Natural killer cell (primary cell): ENCODE data around the gene DMBT1. TPM values are rescaled to one million over a fixed set of nuclear protein-coding genes. Genes with fewer than 3 reads are reported as not detected.

ENCODE experiments used
- ATAC-seq, 3 donors: fragments of 150-1000 bp in 2 of 3; fragments of 200-7000 bp in 1 of 3; cut with Tn5 transposase; 1 replicate in 1 of 3; 2 replicates in 2 of 3; pipeline ENCODE4 v1.10.0; 2021; ENCODE audit warnings: mild to moderate bottlenecking in 2 of 3, moderate library complexity in 2 of 3
- DNase-seq, 2 donors: peaks; one replicate each; pipeline versions ENCODE4 v3.0.0 to v3.0.0-alpha.2; 2013 to 2021; ENCODE audit warnings: mixed read lengths in 1 of 2
- H3K27ac ChIP-seq: one replicate; pipeline ENCODE4 v1.5.1; 2013; ENCODE audit warnings: mild to moderate bottlenecking, low read length
- H3K27me3 ChIP-seq: one replicate; pipeline ENCODE4 v1.6.1; 2013; ENCODE audit warnings: low read length; ENCODE audit not compliant: control insufficient read depth, insufficient read depth
- H3K36me3 ChIP-seq: one replicate; pipeline ENCODE4 v1.6.1; 2013; ENCODE audit warnings: low read length; ENCODE audit not compliant: control insufficient read depth, insufficient read depth
- H3K4me1 ChIP-seq: one replicate; pipeline ENCODE4 v1.6.1; 2013; ENCODE audit warnings: low read length; ENCODE audit not compliant: control insufficient read depth, insufficient read depth
- H3K4me3 ChIP-seq: one replicate; pipeline ENCODE4 v1.5.1; 2013; ENCODE audit warnings: low read length
- H3K9me3 ChIP-seq: one replicate; pipeline ENCODE4 v1.6.1; 2013; ENCODE audit warnings: low read length; ENCODE audit not compliant: control insufficient read depth, insufficient read depth
- H3K27ac Mint-ChIP-seq, 2 donors: one replicate each; pipeline ENCODE4 v1.8.0; 2022; ENCODE audit warnings: mild to moderate bottlenecking in 2 of 2, mixed read lengths in 2 of 2, moderate library complexity in 1 of 2
- H3K27me3 Mint-ChIP-seq, 2 donors: one replicate each; pipeline ENCODE4 v1.8.0; 2022; ENCODE audit warnings: low read depth in 2 of 2, mixed read lengths in 2 of 2
- H3K36me3 Mint-ChIP-seq: one replicate; pipeline ENCODE4 v1.8.0; 2022; ENCODE audit warnings: mixed read lengths
- H3K4me1 Mint-ChIP-seq, 2 donors: one replicate each; pipeline ENCODE4 v1.8.0; 2022; ENCODE audit warnings: mixed read lengths in 2 of 2
- H3K4me3 Mint-ChIP-seq: one replicate; pipeline ENCODE4 v1.8.0; 2022; ENCODE audit warnings: mild to moderate bottlenecking, moderate library complexity, mixed read lengths
- H3K9me3 Mint-ChIP-seq, 2 donors: one replicate each; pipeline ENCODE4 v1.8.0; 2022; ENCODE audit warnings: mixed read lengths in 2 of 2
- WGBS: methylation state at CpG from one replicate; pipeline ENCODE4 v1.1.7; 2013; ENCODE audit warnings: missing lambda C conversion rate; ENCODE audit not compliant: insufficient coverage; 5-methylcytosine and 5-hydroxymethylcytosine counted together
- intact Hi-C: fragments of 100-400 bp; cut with micrococcal nuclease; formaldehyde crosslinking; loops from one replicate; pipeline ENCODE4 v1.14.2; 2022
- total RNA-seq, 4 donors: library from RNA; stranded (reverse); fragments of 120-200 nt in 1 of 4; gene quantifications; one replicate each; pipeline versions ENCODE4 v1.2.3 to v1.2.4, GENCODE V29; 2013 to 2022
- TF ChIP-seq, protein P1 (sequence below): fragments of 200-600 bp; IDR thresholded peaks from one replicate; pipeline ENCODE4 v1.8.0; 2022; ENCODE audit warnings: antibody characterized with exemption

DMBT1 gene
- total RNA-seq, 3 donors from 2014 or later (not counting 1 experiment from before 2014, with no cell fraction given): not detected

DNA sequence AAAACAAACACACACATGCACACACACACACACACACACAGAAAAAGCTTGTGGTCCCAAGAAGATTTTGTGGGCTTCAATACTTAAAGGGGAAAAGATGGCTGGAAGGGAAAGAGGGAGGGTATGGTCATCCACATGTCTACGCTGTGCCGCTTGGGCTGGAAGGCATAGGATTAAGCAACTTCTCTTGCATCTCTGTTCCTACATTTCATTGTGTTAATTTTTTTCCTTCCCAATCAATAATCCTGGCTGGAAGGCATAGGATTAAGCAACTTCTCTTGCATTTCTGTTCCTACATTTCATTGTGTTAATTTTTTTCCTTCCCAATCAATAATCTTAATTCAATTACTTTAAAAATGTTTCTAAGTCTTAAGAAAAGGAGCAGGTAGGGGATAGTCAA, 108.5 kb downstream of the DMBT1 start:
- H3K4me1 ChIP-seq: no peaks in the 10 kb centered on the region
- TF ChIP-seq, protein P1, sequence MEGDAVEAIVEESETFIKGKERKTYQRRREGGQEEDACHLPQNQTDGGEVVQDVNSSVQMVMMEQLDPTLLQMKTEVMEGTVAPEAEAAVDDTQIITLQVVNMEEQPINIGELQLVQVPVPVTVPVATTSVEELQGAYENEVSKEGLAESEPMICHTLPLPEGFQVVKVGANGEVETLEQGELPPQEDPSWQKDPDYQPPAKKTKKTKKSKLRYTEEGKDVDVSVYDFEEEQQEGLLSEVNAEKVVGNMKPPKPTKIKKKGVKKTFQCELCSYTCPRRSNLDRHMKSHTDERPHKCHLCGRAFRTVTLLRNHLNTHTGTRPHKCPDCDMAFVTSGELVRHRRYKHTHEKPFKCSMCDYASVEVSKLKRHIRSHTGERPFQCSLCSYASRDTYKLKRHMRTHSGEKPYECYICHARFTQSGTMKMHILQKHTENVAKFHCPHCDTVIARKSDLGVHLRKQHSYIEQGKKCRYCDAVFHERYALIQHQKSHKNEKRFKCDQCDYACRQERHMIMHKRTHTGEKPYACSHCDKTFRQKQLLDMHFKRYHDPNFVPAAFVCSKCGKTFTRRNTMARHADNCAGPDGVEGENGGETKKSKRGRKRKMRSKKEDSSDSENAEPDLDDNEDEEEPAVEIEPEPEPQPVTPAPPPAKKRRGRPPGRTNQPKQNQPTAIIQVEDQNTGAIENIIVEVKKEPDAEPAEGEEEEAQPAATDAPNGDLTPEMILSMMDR: no peak
- H3K27me3 ChIP-seq: no peaks in the 10 kb centered on the region
- no peak overlapping the region for H3K27ac Mint-ChIP-seq
- no peak overlapping the region for H3K27ac ChIP-seq
- DNase-seq: no peak
- no peaks in the 10 kb centered on the region for H3K36me3 Mint-ChIP-seq
- no peaks in the 10 kb centered on the region for H3K9me3 ChIP-seq
- ATAC-seq: no peak
- no peak overlapping the region for H3K4me3 Mint-ChIP-seq
- WGBS: no CpG with 5 or more reads among the region's 2 CpGs
- no peak overlapping the region for H3K4me3 ChIP-seq
- intact Hi-C loops: no loop called here
- no peaks in the 10 kb centered on the region for H3K36me3 ChIP-seq
- H3K4me1 Mint-ChIP-seq: no peaks in the 10 kb centered on the region
- peaks cover 2 to 26% of the 10 kb centered on the region in 2 donors for H3K27me3 Mint-ChIP-seq
- no peaks in the 10 kb centered on the region for H3K9me3 Mint-ChIP-seq

- no peaks in the 10 kb centered on the region for H3K9me3 Mint-ChIP-seq
- H3K4me1 Mint-ChIP-seq: no peaks in the 10 kb centered on the region
- WGBS: 63% methylated on average over 2 of the region's 2 CpGs
- Histone ChIP-seq H3K36me3 (no peaks in the 10 kb centered on the region), H3K4me3 (no peak overlapping the region), H3K4me1 (no peaks in the 10 kb centered on the region), H3K9me3 (no peaks in the 10 kb centered on the region), H3K27ac (no peak overlapping the region), H3K27me3 (no peaks in the 10 kb centered on the region)
- intact Hi-C loops: no loop called here
- DNase-seq (no peak), ATAC-seq (no peak)
- peaks cover 2 to 26% of the 10 kb centered on the region in 2 donors for H3K27me3 Mint-ChIP-seq
- H3K27ac Mint-ChIP-seq: no peak overlapping the region
- no peak overlapping the region for H3K4me3 Mint-ChIP-seq
- TF ChIP-seq, protein P1: no peak
- no peaks in the 10 kb centered on the region for H3K36me3 Mint-ChIP-seq
These were observed 109.3 kb downstream of the DMBT1 start for GRCh38 chr10:122669842-122670241.

GRCh38 chr10:122671355-122671754, 110.8 kb downstream of the DMBT1 start:
- H3K36me3 Mint-ChIP-seq: no peaks in the 10 kb centered on the region
- no peak for ATAC-seq
- Histone ChIP-seq H3K36me3 (no peaks in the 10 kb centered on the region), H3K27ac (no peak overlapping the region), H3K4me1 (no peaks in the 10 kb centered on the region), H3K4me3 (no peak overlapping the region), H3K9me3 (no peaks in the 10 kb centered on the region), H3K27me3 (no peaks in the 10 kb centered on the region)
- intact Hi-C loops: no loop called here
- no peak overlapping the region for H3K4me3 Mint-ChIP-seq
- no peak for DNase-seq
- H3K9me3 Mint-ChIP-seq: no peaks in the 10 kb centered on the region
- H3K27ac Mint-ChIP-seq: no peak overlapping the region
- whole genome bisulfite sequencing: 75% methylated on average over 3 of the region's 3 CpGs
- H3K4me1 Mint-ChIP-seq: no peaks in the 10 kb centered on the region
- TF ChIP-seq, protein P1: no peak
- H3K27me3 Mint-ChIP-seq: peaks cover 6 to 26% of the 10 kb centered on the region in 2 donors

DNA sequence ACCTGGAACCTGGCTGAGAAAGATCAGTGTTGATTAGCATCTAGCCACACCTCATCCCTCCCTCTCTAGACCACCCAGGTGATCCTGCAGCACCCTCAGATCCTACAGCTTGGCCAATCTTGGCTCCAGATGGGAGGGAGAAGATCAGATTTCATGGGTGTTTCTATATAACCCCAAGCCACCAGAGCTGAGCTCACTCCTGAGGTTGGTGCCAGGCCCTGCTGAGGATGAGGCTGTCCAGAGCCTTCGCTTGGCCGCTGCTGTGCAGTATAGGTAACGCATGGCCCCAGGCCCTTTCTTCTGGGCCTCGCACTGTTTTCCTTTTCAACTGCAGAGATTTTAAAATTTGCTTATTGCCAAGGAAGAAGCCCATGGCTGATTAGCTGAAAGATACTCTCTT, 112.1 kb downstream of the DMBT1 start:
- TF ChIP-seq, protein P1: no peak
- Mint-ChIP-seq H3K27me3 (peaks cover 9 to 31% of the 10 kb centered on the region in 2 donors), H3K4me1 (no peaks in the 10 kb centered on the region), H3K9me3 (no peaks in the 10 kb centered on the region), H3K4me3 (no peak overlapping the region), H3K27ac (no peak overlapping the region), H3K36me3 (no peaks in the 10 kb centered on the region)
- H3K4me1 ChIP-seq: no peaks in the 10 kb centered on the region
- no peak for DNase-seq
- intact Hi-C loops: no loop called here
- no peaks in the 10 kb centered on the region for H3K36me3 ChIP-seq
- no peak overlapping the region for H3K4me3 ChIP-seq
- 85% methylated on average over 4 of the region's 4 CpGs for WGBS
- no peaks in the 10 kb centered on the region for H3K9me3 ChIP-seq
- no peaks in the 10 kb centered on the region for H3K27me3 ChIP-seq
- ATAC-seq: no peak
- H3K27ac ChIP-seq: no peak overlapping the region
